Osteoblast (primary cell): ENCODE measurements around the gene CCIN. TPM values are rescaled to one million over a fixed set of nuclear protein-coding genes. Genes with fewer than 3 reads are reported as not detected.

Source experiments
- DNase-seq: peaks from one replicate; pipeline ENCODE4 v3.0.0; 2011; ENCODE audit warnings: low spot score, mixed read lengths; ENCODE audit not compliant: insufficient read length; ENCODE audit errors: missing footprints
- H2AFZ ChIP-seq: 2 replicates; pipeline ENCODE4 v1.6.0; 2011; ENCODE audit warnings: mild to moderate bottlenecking, low read length
- H3K27ac ChIP-seq: 2 replicates; pipeline ENCODE4 v1.5.1; 2011; ENCODE audit warnings: mild to moderate bottlenecking, low read depth, low read length, moderate library complexity
- H3K27me3 ChIP-seq: 2 replicates; pipeline ENCODE4 v1.6.0; 2012; ENCODE audit warnings: mild to moderate bottlenecking, control low read depth, inconsistent platforms, low read length, moderate library complexity; ENCODE audit not compliant: insufficient read depth
- H3K36me3 ChIP-seq: 2 replicates; pipeline ENCODE4 v1.5.1; 2011; ENCODE audit warnings: mild to moderate bottlenecking, low read length, control low read depth, moderate library complexity; ENCODE audit not compliant: insufficient read depth
- H3K4me1 ChIP-seq: 2 replicates; pipeline ENCODE4 v1.5.1; 2011; ENCODE audit warnings: mild to moderate bottlenecking, low read length, control low read depth, moderate library complexity; ENCODE audit not compliant: insufficient read depth
- H3K4me2 ChIP-seq: 2 replicates; pipeline ENCODE4 v1.6.0; 2011; ENCODE audit warnings: mild to moderate bottlenecking, low read length; ENCODE audit not compliant: insufficient read depth
- H3K4me3 ChIP-seq: fragments of 200-600 bp; sonication (generic); 3 replicates; pipeline ENCODE4 v1.5.1; 2012; ENCODE audit warnings: mild to moderate bottlenecking, low read length, inconsistent platforms; ENCODE audit not compliant: insufficient read depth
- H3K79me2 ChIP-seq: 2 replicates; pipeline ENCODE4 v1.6.0; 2012; ENCODE audit warnings: mild to moderate bottlenecking, low read length, control low read depth, inconsistent platforms; ENCODE audit not compliant: insufficient read depth
- H3K9me3 ChIP-seq: 2 replicates; pipeline ENCODE4 v1.5.1; 2011; ENCODE audit warnings: low read depth, low read length, control low read depth
- H4K20me1 ChIP-seq: 2 replicates; pipeline ENCODE4 v1.6.0; 2012; ENCODE audit warnings: mild to moderate bottlenecking, low read length, control low read depth; ENCODE audit not compliant: insufficient read depth
- total RNA-seq: library from RNA; depleted of rRNA; stranded (reverse); fragments of >200 nt; gene quantifications from 2 replicates; pipeline ENCODE4 v1.2.3, GENCODE V29; 2012
- TF ChIP-seq, protein P1 (sequence below): IDR thresholded peaks from 2 replicates; pipeline ENCODE4 v1.5.1; 2011; ENCODE audit warnings: mild to moderate bottlenecking, low read depth, low read length, moderate library complexity; ENCODE audit errors: extremely low read depth

The CCIN gene
- total RNA-seq, 1 donor: 2.2 TPM

DNA sequence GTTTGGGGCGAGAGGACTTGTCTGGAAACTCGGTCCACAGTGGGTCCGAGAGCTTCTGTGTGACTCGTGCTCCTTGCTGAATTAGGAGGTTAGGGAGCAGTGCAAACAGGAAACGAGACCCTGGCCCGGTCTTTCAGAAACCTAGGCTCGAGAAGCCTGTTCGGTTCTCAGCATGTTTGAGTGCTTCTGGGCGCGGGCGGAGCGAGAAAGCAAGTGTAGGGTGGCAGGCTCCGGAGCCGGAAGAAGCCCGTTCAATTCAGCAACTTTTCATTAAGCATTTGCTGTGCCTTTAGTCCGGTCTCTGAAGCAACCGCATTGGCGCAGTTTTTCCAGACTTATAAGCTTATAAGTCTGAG lies 22.1 kb downstream of the CCIN start:
- Histone ChIP-seq H2AFZ (no peak overlapping the region), H3K79me2 (peaks cover 56% of the 10 kb centered on the region), H3K4me2 (peak overlapping the region; percentile 96), H3K4me1 (peaks cover 45% of the 10 kb centered on the region), H3K4me3 (peak overlapping the region; percentile 88), H3K27ac (peak overlapping the region; percentile 92), H3K36me3 (peaks cover 17% of the 10 kb centered on the region), H3K27me3 (no peaks in the 10 kb centered on the region), H3K9me3 (no peaks in the 10 kb centered on the region), H4K20me1 (peaks cover 37% of the 10 kb centered on the region)
- DNase-seq: peak; percentile 76
- TF ChIP-seq, protein P1, sequence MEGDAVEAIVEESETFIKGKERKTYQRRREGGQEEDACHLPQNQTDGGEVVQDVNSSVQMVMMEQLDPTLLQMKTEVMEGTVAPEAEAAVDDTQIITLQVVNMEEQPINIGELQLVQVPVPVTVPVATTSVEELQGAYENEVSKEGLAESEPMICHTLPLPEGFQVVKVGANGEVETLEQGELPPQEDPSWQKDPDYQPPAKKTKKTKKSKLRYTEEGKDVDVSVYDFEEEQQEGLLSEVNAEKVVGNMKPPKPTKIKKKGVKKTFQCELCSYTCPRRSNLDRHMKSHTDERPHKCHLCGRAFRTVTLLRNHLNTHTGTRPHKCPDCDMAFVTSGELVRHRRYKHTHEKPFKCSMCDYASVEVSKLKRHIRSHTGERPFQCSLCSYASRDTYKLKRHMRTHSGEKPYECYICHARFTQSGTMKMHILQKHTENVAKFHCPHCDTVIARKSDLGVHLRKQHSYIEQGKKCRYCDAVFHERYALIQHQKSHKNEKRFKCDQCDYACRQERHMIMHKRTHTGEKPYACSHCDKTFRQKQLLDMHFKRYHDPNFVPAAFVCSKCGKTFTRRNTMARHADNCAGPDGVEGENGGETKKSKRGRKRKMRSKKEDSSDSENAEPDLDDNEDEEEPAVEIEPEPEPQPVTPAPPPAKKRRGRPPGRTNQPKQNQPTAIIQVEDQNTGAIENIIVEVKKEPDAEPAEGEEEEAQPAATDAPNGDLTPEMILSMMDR: no peak

DNA sequence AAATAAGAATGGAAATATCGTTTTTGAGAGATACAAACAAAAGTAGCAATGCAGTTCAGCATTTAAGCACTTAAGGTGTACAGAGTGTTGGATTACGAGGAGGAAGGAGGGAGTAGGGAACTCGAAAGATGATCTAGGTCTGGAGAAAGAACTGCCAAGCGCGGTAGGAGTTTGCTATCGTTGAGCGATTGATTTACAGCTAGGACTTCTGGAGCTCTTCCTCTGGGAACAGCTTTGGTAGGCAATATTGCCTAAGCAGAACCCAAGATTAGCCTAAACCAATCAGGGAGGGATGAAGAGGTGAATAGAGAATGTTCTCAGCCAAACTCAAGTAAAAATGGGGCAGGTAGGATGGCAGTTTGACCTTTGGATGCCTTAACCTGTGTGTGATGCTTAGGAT lies 22.5 kb downstream of the CCIN start:
- peak overlapping the region; percentile 88 for H3K4me3 ChIP-seq
- no peak overlapping the region for H2AFZ ChIP-seq
- peaks cover 39% of the 10 kb centered on the region for H4K20me1 ChIP-seq
- no peaks in the 10 kb centered on the region for H3K9me3 ChIP-seq
- H3K36me3 ChIP-seq: peaks cover 17% of the 10 kb centered on the region
- TF ChIP-seq, protein P1: no peak
- H3K4me1 ChIP-seq: peaks cover 45% of the 10 kb centered on the region
- peak; percentile 58 for DNase-seq
- H3K27ac ChIP-seq: peak overlapping the region; percentile 92
- peaks cover 60% of the 10 kb centered on the region for H3K79me2 ChIP-seq
- H3K4me2 ChIP-seq: peak overlapping the region; percentile 96
- H3K27me3 ChIP-seq: no peaks in the 10 kb centered on the region

DNA sequence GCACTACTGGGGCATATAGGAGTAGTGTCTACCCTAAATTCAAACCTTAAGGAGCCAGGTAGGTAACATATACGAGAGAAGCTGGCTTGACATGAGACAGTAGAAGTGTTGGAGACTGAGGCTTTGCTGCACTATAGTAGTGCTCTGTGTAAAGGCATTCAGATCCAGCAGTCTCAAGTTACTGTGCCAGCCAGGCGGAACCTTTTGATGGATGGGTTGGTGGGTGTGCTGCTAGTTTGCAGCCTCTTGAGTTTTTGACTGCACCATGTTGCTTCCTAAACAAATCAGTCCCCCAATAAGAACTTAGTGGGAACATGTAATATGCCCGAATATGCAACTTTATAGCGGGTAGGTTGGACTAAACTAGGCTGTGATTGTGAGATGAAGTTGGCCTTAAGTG lies 23.0 kb downstream of the CCIN start:
- H2AFZ ChIP-seq: no peak overlapping the region
- H3K9me3 ChIP-seq: no peaks in the 10 kb centered on the region
- H3K4me3 ChIP-seq: peak overlapping the region; percentile 88
- H3K27me3 ChIP-seq: no peaks in the 10 kb centered on the region
- H4K20me1 ChIP-seq: peaks cover 44% of the 10 kb centered on the region
- peak overlapping the region; percentile 96 for H3K4me2 ChIP-seq
- peaks cover 65% of the 10 kb centered on the region for H3K79me2 ChIP-seq
- H3K4me1 ChIP-seq: peaks cover 43% of the 10 kb centered on the region
- TF ChIP-seq, protein P1: no peak
- peaks cover 17% of the 10 kb centered on the region for H3K36me3 ChIP-seq
- peak; percentile 61 for DNase-seq
- no peak overlapping the region for H3K27ac ChIP-seq

DNA sequence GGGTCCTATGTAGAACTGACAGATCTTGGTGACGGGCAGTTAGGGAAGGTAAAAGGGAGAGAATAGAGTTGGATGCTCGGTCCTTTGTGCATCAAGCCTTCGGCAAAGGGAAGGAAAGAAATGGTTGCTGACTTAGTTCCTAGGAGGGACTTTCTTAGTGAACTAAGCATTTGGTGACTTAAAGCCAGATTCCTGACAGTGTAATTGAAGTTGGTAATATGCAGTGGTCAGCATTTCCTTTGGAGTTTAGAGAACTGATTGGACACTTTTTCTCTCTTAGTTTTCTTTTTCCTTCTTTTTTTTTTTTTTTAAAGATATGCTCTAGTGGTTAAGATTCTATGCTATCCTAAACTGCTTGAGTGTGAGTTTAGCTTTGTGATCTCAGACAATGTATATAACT lies 23.8 kb downstream of the CCIN start:
- H4K20me1 ChIP-seq: peaks cover 49% of the 10 kb centered on the region
- DNase-seq: peak; percentile 38
- H2AFZ ChIP-seq: no peak overlapping the region
- H3K27ac ChIP-seq: no peak overlapping the region
- no peaks in the 10 kb centered on the region for H3K27me3 ChIP-seq
- peak overlapping the region; percentile 88 for H3K4me3 ChIP-seq
- H3K79me2 ChIP-seq: peaks cover 73% of the 10 kb centered on the region
- TF ChIP-seq, protein P1: no peak
- peaks cover 34% of the 10 kb centered on the region for H3K4me1 ChIP-seq
- H3K4me2 ChIP-seq: peak overlapping the region; percentile 96
- H3K36me3 ChIP-seq: peaks cover 20% of the 10 kb centered on the region
- H3K9me3 ChIP-seq: no peaks in the 10 kb centered on the region
